PC-3 (cell line): ENCODE measurements around the gene CASK. TPM values are rescaled to one million over a fixed set of nuclear protein-coding genes. Genes with fewer than 3 reads are reported as not detected.

Experiments used
- ATAC-seq: fragments of 200-7000 bp; cut with Tn5 transposase; 2 replicates; pipeline ENCODE4 v1.9.1; 2020; ENCODE audit warnings: mild to moderate bottlenecking, moderate library complexity
- BruUV-seq: library from RNA; stranded (reverse); fragments of 400-500 nt; replicated peaks from 2 replicates; lab custom pipeline; 2021; lab: Mats Ljungman, UMichigan
- CTCF ChIA-PET: fragments of 300-600 bp; sonication (Branson Sonifier 250); formaldehyde crosslinking; loops from one replicate; lab custom pipeline; 2022; ENCODE audit warnings: antibody characterized with exemption; lab: Charles Lee
- POLR2A ChIA-PET: fragments of 300-600 bp; sonication (Branson Sonifier 250); formaldehyde crosslinking; loops from one replicate; lab custom pipeline; 2022; ENCODE audit warnings: antibody characterized with exemption; ENCODE audit not compliant: unreplicated experiment; lab: Charles Lee
- DNase-seq: peaks from one replicate; pipeline ENCODE4 v3.0.0-alpha.2; 2015
- H2AFZ ChIP-seq: fragments of 300-600 bp; sonication (generic); 2 replicates; pipeline ENCODE4 v1.6.0; 2016; ENCODE audit warnings: antibody characterized with exemption, low read length
- H3F3A ChIP-seq: fragments of 300-600 bp; sonication (generic); one replicate; pipeline ENCODE4 v1.6.0; 2017; ENCODE audit warnings: antibody characterized with exemption, low read length, control low read depth, mild to moderate bottlenecking; ENCODE audit not compliant: unreplicated experiment
- H3K27ac ChIP-seq: fragments of 300-600 bp; sonication (generic); 2 replicates; pipeline ENCODE4 v1.5.1; 2016; ENCODE audit warnings: mild to moderate bottlenecking, low read length
- H3K27me3 ChIP-seq: fragments of 300-600 bp; sonication (generic); 2 replicates; pipeline ENCODE4 v1.6.1; 2016; ENCODE audit warnings: low read length, mixed read lengths
- H3K36me3 ChIP-seq: fragments of 300-600 bp; sonication (generic); 2 replicates; pipeline ENCODE4 v1.6.1; 2016; ENCODE audit warnings: low read depth, mixed run types, low read length, mixed read lengths
- H3K4me1 ChIP-seq: fragments of 300-600 bp; sonication (generic); 2 replicates; pipeline ENCODE4 v1.5.1; 2016; ENCODE audit warnings: low read length; ENCODE audit not compliant: insufficient read depth
- H3K4me2 ChIP-seq: fragments of 300-600 bp; sonication (generic); 2 replicates; pipeline ENCODE4 v1.6.0; 2016; ENCODE audit warnings: low read length
- H3K4me3 ChIP-seq: fragments of 300-600 bp; sonication (generic); 2 replicates; pipeline ENCODE4 v1.5.1; 2016; ENCODE audit warnings: mild to moderate bottlenecking, low read length, mixed read lengths
- H3K79me2 ChIP-seq: fragments of 300-600 bp; sonication (generic); 2 replicates; pipeline ENCODE4 v1.6.1; 2017; ENCODE audit warnings: low read length, mixed read lengths
- H3K9ac ChIP-seq: fragments of 300-600 bp; sonication (generic); 2 replicates; pipeline ENCODE4 v1.6.0; 2016; ENCODE audit warnings: mild to moderate bottlenecking, low read length
- H3K9me2 ChIP-seq: fragments of 300-600 bp; sonication (generic); replicated peaks from 2 replicates; pipeline ENCODE4 v1.6.1; 2016; ENCODE audit warnings: mixed run types, low read length, mixed read lengths
- H3K9me3 ChIP-seq: fragments of 300-600 bp; sonication (generic); 2 replicates; pipeline ENCODE4 v1.6.1; 2016; ENCODE audit warnings: low read length, mixed read lengths
- H4K20me1 ChIP-seq: fragments of 300-600 bp; sonication (generic); 2 replicates; pipeline ENCODE4 v1.6.1; 2016; ENCODE audit warnings: low read length, mixed read lengths
- CTCF ChIP-seq: fragments of 300-600 bp; sonication (generic); conservative IDR thresholded peaks from 2 replicates; pipeline ENCODE4 v1.5.1; 2017; ENCODE audit warnings: antibody characterized with exemption, low read depth, mild to moderate bottlenecking, low read length
- EZH2 ChIP-seq: fragments of 300-600 bp; sonication (generic); IDR thresholded peaks from one replicate; pipeline ENCODE4 v1.6.1; 2017; ENCODE audit warnings: antibody characterized with exemption, mild to moderate bottlenecking, low read length; ENCODE audit not compliant: unreplicated experiment
- EZH2phosphoT487 ChIP-seq: fragments of 300-600 bp; sonication (generic); IDR thresholded peaks from 2 replicates; pipeline ENCODE4 v1.6.1; 2018; ENCODE audit warnings: mild to moderate bottlenecking, antibody characterized with exemption, low read length, borderline replicate concordance
- intact Hi-C: fragments of 100-400 bp; cut with micrococcal nuclease; formaldehyde crosslinking; loops from 2 replicates; pipeline ENCODE4 v1.9.0; 2023
- total RNA-seq: library from RNA; depleted of rRNA; stranded (reverse); fragments of >200 nt; gene quantifications from 2 replicates; pipeline ENCODE4 v1.2.3, GENCODE V29; 2014

The CASK gene
- total RNA-seq, 1 experiment from 2014 or later: 21.4 TPM

GRCh38 chrX:41933546-41933945, 10.2 kb upstream of the CASK start:
- H3K9me3 ChIP-seq: no peaks in the 10 kb centered on the region
- H2AFZ ChIP-seq: no peak overlapping the region
- no peak overlapping the region for H3K4me3 ChIP-seq
- no peaks in the 10 kb centered on the region for H3K9me2 ChIP-seq
- no peaks in the 10 kb centered on the region for H3K27me3 ChIP-seq
- TF ChIP-seq EZH2 (no peak), CTCF (no peak), EZH2phosphoT487 (no peak)
- ChIA-PET CTCF (no interaction called here), POLR2A (no interaction called here)
- no peak overlapping the region for H3K9ac ChIP-seq
- H3K4me2 ChIP-seq: no peak overlapping the region
- no TSS peak for BruUV-seq
- ATAC-seq (no peak), DNase-seq (no peak)
- no peaks in the 10 kb centered on the region for H4K20me1 ChIP-seq
- H3F3A ChIP-seq: no peaks in the 10 kb centered on the region
- intact Hi-C loops: no loop called here
- no peaks in the 10 kb centered on the region for H3K36me3 ChIP-seq
- no peaks in the 10 kb centered on the region for H3K79me2 ChIP-seq
- H3K27ac ChIP-seq: no peak overlapping the region
- H3K4me1 ChIP-seq: no peaks in the 10 kb centered on the region

DNA sequence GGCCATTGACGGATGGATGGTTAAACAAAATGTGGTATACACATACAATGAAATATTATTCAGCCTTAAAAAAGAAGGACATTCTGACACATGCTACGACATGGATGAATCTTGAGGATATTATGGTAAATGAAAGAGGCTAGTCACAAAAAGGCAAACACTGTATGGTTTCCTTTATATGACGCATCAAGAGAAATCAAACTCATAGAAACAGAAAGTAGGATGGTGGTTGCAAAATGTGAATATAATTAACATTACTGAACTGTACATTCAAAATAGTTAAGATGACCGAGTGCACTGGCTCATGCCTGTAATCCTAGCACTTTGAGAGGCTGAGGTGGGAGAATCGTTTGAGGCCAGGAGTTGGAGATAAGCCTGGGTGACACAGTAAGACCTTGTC, 9.5 kb upstream of the CASK start:
- ATAC-seq (no peak), DNase-seq (no peak)
- no peaks in the 10 kb centered on the region for H4K20me1 ChIP-seq
- no peak overlapping the region for H2AFZ ChIP-seq
- ChIA-PET POLR2A (no interaction called here), CTCF (no interaction called here)
- no peak overlapping the region for H3K27ac ChIP-seq
- no peaks in the 10 kb centered on the region for H3K79me2 ChIP-seq
- H3F3A ChIP-seq: no peaks in the 10 kb centered on the region
- H3K9ac ChIP-seq: no peak overlapping the region
- no peaks in the 10 kb centered on the region for H3K27me3 ChIP-seq
- no peaks in the 10 kb centered on the region for H3K4me1 ChIP-seq
- H3K4me2 ChIP-seq: no peak overlapping the region
- H3K36me3 ChIP-seq: no peaks in the 10 kb centered on the region
- intact Hi-C loops: no loop called here
- TF ChIP-seq EZH2phosphoT487: no peak
- no peak for TF ChIP-seq EZH2
- no peak for TF ChIP-seq CTCF
- no peaks in the 10 kb centered on the region for H3K9me2 ChIP-seq
- no peak overlapping the region for H3K4me3 ChIP-seq
- BruUV-seq: no TSS peak
- H3K9me3 ChIP-seq: no peaks in the 10 kb centered on the region

GRCh38 chrX:41931591-41931990, 8.2 kb upstream of the CASK start:
- Histone ChIP-seq H3K9ac (no peak overlapping the region), H3F3A (no peaks in the 10 kb centered on the region), H4K20me1 (no peaks in the 10 kb centered on the region), H2AFZ (no peak overlapping the region), H3K4me3 (no peak overlapping the region), H3K9me3 (no peaks in the 10 kb centered on the region), H3K4me2 (no peak overlapping the region), H3K79me2 (no peaks in the 10 kb centered on the region), H3K9me2 (no peaks in the 10 kb centered on the region), H3K36me3 (no peaks in the 10 kb centered on the region), H3K27ac (no peak overlapping the region), H3K27me3 (no peaks in the 10 kb centered on the region), H3K4me1 (no peaks in the 10 kb centered on the region)
- ChIA-PET CTCF (no interaction called here), POLR2A (no interaction called here)
- peak; percentile 10 for DNase-seq
- TF ChIP-seq EZH2: no peak
- TF ChIP-seq EZH2phosphoT487: no peak
- no peak for TF ChIP-seq CTCF
- BruUV-seq: no TSS peak
- intact Hi-C loops: no loop called here
- no peak for ATAC-seq
